ENCODE measurements around the gene C5AR2.
"Not testable (repeated sequence)": the region's sequence is repeated elsewhere in the genome, so short reads cannot be mapped to it uniquely, and the experiment has no call there.

Gene C5AR2

DNA sequence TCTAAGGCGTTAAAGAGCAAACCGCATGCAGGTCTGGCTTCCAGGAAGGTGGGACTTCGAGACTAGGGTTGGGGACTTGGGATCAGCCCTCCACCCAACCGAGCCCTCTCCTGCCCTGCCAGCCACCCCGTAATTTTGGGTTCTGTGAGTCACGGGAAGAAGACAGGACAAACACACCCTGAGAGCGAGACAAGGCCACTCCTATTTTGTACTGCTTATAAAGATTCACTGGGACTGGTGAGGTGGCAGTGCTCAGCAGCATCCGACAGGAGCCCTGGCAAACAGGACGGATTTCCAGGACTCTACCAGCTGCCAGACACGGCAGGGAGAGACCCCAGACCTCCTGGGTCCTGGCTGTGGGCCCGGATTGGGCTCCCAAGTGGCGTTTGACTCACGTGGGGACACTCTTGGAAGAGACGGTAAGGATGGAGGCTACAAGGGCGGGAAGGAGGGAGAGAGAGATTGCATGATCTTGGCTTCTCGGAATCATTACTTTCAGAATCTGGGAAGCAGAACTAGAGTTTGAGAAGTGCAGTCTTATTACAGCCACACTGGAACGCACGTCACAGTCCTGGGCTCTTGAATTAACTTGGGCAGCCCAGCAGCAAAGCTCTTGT lies at the start of gene C5AR2:
Gene C5AR2, plus strand, starts transcription at position 245 of the 617 bp plus-strand sequence. CDS start 8,625 bp downstream, outside the sequence.
- DNase-seq (ENCODE audit: low spot score): peak; percentile 43

DNA sequence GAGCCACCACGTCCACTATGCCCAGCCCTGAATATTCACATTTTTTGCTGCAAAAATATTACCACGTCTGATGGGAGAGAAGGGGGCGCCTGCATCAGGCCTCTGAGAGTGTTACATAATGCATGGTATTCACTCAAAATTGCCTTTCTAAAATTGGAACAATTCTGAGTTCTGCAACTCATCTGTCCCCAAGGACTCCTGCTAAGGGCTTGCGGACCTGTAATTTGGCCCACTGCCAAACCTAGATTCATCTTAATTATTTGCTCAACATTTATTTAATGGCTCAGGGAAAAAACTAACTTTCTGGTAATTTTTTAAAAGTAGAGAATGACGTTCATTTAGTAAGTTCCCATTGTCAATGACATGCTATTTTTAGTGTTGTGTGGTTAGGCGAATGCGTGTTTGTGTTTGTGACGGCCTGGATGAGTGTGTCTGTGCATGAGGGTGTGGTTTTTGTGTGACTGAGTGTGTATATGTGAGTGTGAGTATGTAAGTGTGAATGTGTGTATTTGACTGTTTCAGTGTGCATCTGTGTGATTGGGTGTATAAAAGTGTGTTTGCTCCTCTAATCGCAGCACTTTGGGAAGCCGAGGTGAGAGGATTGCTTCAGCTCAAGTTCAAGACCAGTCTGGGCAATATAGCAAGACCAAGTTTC lies 48.4 kb upstream of the C5AR2 start:
- no peak for DNase-seq (ENCODE audit: low spot score)

DNA sequence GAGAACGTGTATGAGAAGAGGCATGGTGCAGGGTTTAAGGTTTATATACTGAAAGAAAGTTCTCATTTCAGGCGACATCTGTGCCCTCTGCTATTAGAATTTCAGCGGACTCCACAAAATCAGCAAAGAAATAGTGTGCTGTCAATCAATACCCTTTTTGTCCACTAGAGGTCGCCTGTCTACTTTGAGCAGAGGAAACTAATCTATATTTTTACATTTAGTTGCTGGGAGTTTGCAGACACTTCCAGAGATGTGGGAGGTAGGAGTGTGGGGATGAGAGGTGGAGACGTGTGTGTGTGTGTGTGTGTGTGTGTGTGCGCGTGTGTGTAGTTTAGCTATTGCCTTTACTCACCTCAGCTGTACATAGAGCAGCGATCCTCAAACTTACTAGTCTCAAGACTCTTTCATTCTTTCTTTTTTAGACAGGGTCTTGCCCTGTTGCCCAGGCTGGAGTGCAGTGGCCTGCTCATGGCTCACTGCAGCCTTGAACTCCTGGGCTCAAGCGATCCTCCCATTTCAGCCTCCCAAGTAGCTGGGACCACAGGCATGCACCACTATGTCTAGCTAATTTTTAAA lies 47.6 kb upstream of the C5AR2 start:
- peak; percentile 46 for DNase-seq (ENCODE audit: low spot score)

DNA sequence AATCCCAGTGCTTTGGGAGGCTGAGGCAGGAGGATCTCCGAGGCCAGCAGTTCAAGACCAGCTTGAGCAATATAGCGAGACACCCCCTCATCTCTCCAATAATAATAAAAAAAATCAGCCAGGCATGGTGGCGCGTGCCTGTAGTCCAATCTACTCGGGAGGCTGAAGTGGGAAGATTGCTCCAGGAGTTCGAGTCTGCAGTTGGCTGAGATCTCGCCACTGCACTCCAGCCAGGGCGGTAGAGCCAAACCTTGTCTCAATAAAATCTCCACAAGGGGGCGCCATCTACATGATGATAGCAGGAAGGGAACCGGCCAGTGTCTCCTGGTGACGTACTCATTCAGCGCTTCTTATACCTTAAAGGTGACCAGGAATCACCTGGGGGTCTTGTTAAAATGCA lies 35.9 kb upstream of the C5AR2 start:
- peak; percentile 60 for DNase-seq (ENCODE audit: low spot score)

DNA sequence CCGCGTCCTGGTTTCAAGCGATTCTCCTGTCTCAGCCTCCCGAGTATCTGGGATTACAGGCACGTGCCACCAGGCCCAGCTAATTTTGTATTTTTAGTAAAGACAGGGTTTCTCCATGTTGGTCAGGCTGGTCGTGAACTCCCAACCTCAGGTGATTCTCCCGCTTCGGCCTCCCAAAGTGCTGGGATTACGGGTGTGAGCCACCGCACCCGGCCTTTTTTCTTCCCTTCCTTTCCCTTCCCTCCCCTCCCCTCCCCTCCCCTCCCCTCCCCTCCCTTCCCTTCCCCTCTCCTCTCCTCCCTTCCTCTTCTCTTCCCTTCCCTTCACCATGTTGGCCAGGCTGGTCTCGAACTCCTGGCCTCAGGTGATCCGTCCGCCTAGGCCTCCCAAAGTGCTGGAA lies 31.1 kb upstream of the C5AR2 start:
- DNase-seq (ENCODE audit: low spot score): not testable (repeated sequence)

DNA sequence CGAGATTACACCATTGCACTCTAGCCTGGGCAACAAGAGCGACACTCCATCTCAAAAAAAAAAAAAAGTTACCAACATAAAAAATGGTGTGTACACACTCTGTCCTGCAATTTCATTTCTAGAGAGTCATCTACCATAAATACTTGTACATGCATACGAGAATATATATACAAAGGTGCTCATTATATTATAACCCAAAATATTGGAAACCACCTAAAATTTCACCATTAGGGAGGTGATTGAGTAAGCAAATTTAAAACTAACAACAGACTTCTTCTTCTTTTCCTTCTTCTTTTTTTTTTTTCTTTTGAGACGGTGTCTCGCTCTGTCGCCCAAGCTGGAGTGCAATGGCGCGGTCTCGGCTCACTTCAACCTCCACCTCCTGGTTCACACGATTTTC lies 29.7 kb upstream of the C5AR2 start:
- no peak for DNase-seq (ENCODE audit: low spot score)

DNA sequence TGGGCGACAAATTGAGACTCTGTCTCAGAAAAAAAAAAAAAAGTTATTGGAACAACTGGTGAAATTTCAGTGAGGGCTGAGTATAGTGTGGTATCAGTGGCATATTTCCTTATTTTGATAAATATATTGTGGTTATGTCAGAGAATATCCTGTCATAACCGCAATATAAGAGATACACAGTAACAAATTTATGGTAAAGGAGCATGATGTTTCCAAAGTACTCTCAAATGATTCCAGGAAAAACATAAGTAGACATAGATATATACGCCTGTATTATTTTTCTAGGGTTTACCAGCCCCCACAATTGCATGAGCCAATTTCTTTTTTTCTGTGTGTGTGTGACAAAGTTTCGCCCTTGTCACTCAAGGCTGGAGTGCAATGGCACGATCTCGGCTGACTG lies 28.0 kb upstream of the C5AR2 start:
- DNase-seq (ENCODE audit: low spot score): no peak

DNA sequence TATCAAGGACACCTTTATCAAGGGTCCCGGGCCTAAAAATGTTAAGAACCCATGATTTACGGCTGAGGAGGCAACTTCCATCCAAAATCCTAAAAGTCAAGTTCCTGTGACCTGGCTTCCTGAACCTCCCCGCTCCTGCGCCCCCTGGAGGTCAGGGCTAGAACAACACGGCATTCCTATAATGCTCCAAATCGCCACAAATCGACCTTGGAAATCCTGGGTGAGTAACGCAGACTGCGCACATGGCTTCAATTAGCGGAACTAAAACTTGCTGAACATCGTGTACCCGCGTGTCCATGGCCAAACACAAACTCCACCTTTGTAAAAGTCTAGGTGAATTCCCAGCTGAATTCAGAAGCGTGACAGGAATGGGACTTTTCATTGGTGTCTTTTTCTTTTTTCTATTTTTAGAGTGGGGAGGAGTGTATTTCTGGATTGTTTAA lies 26.6 kb upstream of the C5AR2 start:
- no peak for DNase-seq (ENCODE audit: low spot score)

DNA sequence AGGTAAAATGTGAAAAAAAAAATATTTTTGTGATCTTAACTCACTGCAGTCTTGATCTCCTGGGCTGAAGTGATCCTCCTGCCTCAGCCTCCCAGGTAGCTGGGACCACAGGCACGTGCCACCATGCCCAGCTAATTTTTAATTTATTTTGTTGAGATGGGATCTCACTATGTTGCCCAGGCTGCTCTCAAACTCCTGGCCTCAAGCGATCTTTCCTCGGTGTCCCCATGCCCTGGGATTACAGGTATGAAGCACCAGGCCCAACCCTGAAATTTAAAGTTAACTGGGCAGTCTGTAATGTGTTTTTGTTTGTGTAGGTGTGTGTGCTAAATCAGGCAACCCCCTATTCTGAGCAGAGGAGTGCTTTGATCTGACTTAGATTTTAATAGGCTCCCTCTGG lies 25.7 kb upstream of the C5AR2 start:
- no peak for DNase-seq (ENCODE audit: low spot score)

DNA sequence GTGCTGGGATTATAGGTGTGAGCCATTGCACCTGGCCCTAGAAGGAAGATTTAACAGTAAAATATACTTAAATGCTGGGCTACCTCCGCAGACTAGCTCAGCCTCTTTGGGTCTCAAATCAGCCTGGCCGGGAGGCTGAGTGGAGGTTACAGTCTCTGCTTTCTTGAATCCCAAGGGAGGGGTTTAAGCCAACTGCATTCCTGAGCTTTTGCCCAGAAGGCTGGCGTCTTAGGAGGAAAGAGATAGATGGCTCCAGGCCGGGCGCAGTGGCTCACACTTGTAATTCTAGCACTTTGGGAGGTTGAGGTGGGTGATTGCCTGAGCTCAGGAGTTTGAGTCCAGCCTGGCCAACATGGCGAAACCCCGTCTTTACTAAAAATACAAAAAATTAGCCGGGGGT lies 22.9 kb upstream of the C5AR2 start:
- no peak for DNase-seq (ENCODE audit: low spot score)

DNA sequence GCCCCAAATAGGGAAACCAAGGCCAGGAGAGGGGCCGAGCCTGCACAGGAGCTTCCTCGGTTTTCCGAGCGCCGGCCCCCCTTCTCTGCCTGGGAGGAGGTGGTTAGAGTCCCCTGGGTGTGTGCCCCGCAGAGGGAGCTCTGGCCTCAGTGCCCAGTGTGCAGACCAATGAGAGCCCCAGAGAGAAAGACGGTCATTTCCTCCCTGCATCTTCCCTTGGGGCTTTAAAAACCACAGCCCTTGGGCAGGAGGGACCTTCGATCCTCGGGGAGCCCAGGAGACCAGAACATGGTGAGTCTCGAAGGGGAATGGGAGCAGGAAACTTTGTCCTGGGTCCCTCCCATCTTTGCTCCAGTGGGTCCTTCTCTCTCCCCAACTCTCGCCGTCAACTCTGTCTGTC lies 22.4 kb upstream of the C5AR2 start, which contains the start of gene C5AR1:
Gene C5AR1, plus strand, starts transcription at position 254 of the 400 bp plus-strand sequence. Its CDS starts 35 bp downstream, at position 289.
- no peak for DNase-seq (ENCODE audit: low spot score)

DNA sequence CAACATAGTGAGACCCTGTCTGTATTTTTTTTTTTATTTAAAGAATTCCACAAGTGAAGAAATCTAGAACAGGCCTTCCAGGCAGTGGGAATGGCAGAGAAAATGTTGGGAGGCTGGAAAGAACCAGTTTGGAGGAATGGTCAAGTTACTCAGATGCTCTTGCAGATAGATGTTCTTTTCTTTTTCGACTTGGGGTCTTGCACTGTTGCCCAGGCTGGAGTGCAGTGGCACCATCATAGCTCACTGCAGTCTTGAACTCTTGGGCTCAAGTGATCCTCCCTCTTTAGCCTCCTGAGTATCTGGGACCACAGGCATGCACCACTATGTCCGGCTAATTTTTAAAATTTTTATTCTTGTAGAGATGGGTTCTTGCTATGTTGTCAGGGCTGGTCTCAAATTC lies 21.7 kb upstream of the C5AR2 start:
- no peak for DNase-seq (ENCODE audit: low spot score)

DNA sequence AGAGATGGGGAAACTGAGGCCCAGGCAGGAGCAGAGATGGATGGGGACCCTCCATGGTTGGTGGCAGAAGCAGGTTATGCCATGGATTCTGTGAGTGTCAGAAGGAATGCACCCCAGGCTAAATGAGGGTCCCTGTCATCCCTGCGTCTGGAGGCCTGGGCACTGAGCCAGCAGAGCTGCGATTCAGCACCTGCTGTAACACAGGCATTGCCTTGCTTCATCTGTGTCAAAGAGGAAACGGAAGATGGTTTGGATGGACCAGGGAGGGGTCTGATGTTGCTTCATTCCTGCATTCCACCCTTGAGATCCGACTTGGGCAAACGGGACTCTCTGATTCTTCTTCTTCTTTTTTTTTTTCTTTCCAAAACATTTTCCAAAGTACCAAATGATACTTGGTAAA lies 21.2 kb upstream of the C5AR2 start:
- DNase-seq (ENCODE audit: low spot score): no peak

DNA sequence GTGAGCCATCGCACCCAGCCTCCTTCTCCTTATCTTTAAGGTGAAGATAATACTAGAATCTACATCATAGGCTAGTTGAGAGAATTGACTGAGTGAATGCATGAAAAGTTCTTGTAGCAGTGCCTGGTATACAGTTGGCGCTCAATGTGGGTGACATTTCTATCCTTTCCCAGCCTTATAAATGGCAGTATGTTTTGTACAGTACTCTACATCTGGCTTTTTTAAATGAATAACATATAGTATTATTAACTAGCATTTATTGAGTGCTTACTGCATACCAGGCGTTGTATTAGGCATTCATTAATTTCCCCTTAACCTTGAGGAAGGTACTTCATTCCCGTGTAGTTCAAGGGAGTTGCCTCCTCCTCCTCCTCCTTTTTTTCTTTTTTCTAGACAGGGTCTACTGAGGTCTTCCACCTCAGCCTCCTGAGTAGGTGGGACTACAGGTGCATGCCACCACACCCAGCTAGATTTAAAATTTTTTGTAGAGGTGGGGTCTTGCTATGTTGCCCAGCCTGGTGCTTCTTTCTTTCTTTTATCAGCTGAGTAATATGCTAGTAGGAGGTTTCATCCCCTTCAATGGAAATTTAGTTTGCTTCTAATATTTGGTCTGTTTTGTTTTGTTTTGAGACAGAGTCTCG lies 19.5 kb upstream of the C5AR2 start:
- no peak for DNase-seq (ENCODE audit: low spot score)

DNA sequence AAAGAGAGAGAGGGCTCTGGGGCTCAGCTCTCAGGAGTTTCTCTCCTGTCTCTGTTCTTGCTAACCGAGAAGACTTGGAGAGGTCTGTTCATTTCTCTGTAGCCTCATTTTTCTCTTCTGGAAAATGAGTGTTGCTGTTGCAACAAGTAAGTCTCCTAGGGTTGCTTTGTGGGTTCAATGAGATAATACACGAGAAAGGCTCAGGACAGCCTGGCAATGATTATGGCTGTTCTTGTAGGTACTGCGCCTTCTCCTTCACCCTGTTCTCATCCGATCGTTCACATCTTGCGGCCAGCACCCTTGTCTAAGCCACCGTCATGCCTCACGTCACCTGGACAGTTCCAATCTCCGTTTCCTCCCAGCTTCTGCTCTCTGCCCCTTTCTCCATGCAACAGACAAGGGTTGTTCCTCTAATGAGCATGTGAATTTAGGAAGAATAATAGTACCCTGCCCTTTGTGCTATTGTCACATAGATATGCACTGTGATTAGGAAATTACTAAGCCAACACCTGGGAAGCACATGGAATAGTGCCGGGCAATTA lies 18.1 kb upstream of the C5AR2 start:
- DNase-seq (ENCODE audit: low spot score): no peak

DNA sequence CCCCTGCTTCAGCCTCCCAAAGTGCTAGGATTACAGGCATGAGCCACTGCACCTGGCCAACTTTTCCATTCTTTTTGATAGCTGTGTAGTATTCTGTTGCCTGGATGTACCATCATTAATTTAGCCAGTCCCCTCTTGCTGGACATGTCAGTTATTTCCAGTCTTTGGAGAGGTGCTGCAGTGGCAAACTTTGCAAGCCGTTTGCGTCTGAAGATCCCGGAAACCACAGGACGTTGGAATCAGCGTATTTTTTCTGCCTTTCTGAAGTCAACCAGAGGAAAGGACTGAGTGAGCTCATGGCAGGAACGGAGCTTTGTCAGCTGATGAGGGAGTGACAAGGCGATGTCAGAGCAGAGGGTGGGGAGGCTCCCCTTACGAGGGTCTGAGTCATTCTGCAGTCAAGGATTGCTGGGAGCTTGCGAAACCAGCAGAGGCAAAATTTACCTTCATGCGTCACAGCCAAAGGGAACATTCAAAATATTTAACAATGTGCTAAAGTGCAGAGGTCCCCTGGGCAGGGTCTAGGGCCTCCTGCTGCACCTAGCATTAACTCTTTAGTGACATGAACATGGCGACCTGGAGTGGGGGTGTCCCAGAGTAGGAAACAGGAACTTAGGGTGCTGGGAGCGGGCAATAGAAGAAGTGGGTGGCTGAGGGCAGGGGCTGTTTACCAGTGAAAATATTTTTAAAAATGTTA lies 16.7 kb upstream of the C5AR2 start:
- peak; percentile 53 for DNase-seq (ENCODE audit: low spot score)

DNA sequence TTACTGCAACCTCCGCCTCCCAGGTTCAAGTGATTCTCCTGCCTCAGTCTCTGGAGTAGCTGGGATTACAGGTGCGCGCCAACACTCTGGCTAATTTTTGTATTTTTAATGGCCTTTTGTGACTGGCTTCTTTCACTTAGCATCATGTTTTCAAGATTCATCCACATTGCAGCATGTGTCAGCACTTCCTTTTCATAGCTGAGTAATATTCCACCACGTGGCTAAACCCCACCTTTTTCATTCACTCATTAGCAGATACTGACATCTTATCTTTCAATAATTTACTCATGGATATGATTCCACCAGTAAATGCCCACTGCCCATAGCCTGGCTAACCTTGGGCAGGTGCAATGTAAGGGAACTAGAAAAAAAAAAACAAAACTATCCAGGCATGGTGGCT lies 15.5 kb upstream of the C5AR2 start:
- DNase-seq (ENCODE audit: low spot score): no peak

DNA sequence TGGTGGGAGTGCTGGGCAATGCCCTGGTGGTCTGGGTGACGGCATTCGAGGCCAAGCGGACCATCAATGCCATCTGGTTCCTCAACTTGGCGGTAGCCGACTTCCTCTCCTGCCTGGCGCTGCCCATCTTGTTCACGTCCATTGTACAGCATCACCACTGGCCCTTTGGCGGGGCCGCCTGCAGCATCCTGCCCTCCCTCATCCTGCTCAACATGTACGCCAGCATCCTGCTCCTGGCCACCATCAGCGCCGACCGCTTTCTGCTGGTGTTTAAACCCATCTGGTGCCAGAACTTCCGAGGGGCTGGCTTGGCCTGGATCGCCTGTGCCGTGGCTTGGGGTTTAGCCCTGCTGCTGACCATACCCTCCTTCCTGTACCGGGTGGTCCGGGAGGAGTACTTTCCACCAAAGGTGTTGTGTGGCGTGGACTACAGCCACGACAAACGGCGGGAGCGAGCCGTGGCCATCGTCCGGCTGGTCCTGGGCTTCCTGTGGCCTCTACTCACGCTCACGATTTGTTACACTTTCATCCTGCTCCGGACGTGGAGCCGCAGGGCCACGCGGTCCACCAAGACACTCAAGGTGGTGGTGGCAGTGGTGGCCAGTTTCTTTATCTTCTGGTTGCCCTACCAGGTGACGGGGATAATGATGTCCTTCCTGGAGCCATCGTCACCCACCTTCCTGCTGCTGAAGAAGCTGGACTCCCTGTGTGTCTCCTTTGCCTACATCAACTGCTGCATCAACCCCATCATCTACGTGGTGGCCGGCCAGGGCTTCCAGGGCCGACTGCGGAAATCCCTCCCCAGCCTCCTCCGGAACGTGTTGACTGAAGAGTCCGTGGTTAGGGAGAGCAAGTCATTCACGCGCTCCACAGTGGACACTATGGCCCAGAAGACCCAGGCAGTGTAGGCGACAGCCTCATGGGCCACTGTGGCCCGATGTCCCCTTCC lies 11.8 kb upstream of the C5AR2 start:
- no peak for DNase-seq (ENCODE audit: low spot score)

DNA sequence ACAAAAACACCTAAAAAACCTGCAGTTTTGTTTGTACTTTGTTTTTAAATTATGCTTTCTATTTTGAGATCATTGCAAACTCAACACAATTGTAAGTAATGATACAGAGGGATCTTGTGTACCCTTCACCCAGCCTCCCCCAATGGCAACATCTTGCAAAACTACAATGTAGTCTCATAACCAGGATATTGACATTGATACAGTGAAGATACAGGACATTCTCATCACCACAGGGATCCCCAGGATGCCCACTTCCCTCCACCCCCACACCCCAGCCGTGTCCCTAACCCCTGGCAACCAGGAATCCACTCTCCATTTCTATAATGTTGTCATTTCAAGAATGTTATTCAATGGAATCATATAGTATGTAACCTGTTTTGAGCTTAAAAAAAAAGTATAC lies 10.3 kb upstream of the C5AR2 start:
- DNase-seq (ENCODE audit: low spot score): no peak

DNA sequence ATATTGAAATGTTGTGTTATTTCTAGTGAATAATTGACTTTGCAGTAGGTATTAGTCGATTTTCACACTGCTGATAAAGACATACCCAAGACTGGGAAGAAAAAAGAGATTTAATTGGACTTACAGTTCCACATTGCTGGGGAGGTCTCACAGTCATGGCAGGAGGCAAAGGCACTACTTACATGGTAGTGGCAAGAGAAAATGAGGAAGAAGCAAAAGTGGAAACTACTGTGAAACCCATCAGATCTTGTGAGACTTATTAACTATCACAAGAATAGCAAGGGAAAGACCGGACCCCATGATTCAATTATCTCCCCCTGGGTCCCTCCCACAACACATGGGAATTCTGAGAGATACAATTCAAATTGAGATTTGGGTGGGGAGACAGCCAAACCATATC lies 9.9 kb upstream of the C5AR2 start:
- no peak for DNase-seq (ENCODE audit: low spot score)

DNA sequence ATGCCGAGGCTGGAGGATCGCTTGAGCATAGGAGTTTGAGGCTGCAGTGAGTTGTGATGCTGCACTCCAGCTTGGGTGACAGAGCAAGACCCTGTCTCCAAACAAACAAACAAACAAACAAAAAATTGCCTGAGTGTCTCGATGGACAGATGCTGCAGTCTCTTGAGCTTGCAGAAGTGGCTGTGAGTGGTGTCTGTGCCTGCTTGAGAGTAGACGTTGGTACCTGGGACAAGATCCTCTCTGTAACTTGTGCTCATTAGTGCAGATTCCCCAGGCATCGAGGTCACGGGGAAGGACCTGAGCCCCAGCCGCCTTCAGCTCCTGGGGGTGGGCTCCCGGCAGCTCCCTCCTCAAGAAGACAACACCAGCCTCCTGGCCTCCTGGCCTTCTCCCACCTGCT lies 8.6 kb upstream of the C5AR2 start:
- DNase-seq (ENCODE audit: low spot score): no peak
